ENCODE measurements around the gene C1orf167.

C1orf167 gene

DNA sequence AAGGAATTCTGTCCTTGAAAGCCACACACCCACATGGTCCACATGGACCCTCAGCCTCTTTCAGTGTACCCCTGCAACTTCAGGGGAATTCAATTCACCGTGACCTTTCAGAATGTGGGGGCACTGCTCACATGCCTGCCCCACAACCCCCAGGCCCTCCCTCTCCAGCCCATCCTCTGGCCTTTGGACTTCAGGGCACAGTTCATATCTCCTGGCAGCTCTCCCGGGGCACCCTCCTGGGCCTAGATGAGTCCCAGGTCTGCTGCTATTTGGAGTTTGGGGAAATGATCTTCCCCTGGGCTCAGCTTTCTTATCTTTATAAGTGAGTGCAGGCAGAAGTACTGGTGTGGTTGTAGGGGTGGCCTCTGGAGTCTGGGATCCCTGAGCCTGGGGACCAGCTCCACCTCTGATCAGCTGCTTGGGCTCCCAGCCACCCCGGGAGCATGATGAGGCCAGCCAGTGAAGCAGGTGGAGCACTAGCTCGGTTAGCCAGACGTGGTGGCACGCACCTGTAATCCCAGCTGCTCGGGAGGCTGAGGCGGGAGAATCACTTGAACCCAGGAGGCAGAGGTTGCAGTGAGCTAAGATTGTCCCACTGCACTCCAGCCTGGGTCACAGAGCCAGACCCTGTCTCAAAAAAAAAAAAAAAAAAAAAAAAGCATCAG, 15.8 kb downstream of the C1orf167 start:
- Histone ChIP-seq H3K4me2 (ENCODE audit: low read length) (no peak overlapping the region), H4K20me1 (ENCODE audit: control insufficient read depth, insufficient read depth, low read depth, low read length) (no peaks in the 10 kb centered on the region), H3K36me3 (ENCODE audit: control insufficient read depth, low read length) (no peaks in the 10 kb centered on the region), H3K9me2 (replicated peaks; ENCODE audit: control insufficient read depth, low read length) (no peaks in the 10 kb centered on the region), H3K27ac (ENCODE audit: low read depth, low read length) (no peak overlapping the region), H3K27me3 (ENCODE audit: control insufficient read depth, low read length) (no peaks in the 10 kb centered on the region), H3K4me3 (ENCODE audit: low read length) (no peak overlapping the region), H3K79me2 (ENCODE audit: control insufficient read depth, low read length) (no peaks in the 10 kb centered on the region), H3F3A (ENCODE audit: control insufficient read depth, insufficient read depth) (no peaks in the 10 kb centered on the region), H3K4me1 (ENCODE audit: control insufficient read depth, low read length) (no peaks in the 10 kb centered on the region; the same call in 1 of the 2 replicates), H3K9me3 (ENCODE audit: control insufficient read depth, insufficient read depth, low read length) (no peaks in the 10 kb centered on the region)
- TF ChIP-seq, protein P1, sequence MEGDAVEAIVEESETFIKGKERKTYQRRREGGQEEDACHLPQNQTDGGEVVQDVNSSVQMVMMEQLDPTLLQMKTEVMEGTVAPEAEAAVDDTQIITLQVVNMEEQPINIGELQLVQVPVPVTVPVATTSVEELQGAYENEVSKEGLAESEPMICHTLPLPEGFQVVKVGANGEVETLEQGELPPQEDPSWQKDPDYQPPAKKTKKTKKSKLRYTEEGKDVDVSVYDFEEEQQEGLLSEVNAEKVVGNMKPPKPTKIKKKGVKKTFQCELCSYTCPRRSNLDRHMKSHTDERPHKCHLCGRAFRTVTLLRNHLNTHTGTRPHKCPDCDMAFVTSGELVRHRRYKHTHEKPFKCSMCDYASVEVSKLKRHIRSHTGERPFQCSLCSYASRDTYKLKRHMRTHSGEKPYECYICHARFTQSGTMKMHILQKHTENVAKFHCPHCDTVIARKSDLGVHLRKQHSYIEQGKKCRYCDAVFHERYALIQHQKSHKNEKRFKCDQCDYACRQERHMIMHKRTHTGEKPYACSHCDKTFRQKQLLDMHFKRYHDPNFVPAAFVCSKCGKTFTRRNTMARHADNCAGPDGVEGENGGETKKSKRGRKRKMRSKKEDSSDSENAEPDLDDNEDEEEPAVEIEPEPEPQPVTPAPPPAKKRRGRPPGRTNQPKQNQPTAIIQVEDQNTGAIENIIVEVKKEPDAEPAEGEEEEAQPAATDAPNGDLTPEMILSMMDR (IDR thresholded peaks at IDR 0.05; ENCODE audit: low read depth, low read length, poor library complexity, severe bottlenecking) = no peak
- TF ChIP-seq EZH2phosphoT487 (IDR thresholded peaks at IDR 0.05; ENCODE audit: borderline replicate concordance, low read length) = no peak

DNA sequence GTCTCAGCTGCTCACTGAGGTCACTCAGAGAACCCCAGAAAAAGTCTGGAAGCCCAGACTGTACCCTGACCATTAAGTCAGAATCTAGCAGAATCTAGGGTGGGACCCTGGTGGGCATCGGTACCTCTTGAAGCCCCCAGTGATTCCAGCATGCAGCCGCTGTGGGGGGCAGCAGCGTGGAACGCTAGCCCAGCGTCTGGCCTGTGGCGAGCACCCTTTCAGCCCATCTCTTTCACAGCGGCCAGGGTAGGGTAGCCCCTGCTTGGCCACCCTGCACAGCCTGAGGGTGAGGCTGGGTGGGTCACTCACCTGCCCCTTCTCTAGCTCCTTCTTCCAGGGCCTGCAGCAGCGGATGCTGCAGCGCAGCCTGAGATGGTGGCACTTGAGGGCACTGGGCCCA, 16.3 kb downstream of the C1orf167 start:
- H3K27ac ChIP-seq (ENCODE audit: low read depth, low read length) = no peak overlapping the region
- H3K4me3 ChIP-seq (ENCODE audit: low read length) = no peak overlapping the region
- H3K36me3 ChIP-seq (ENCODE audit: control insufficient read depth, low read length) = no peaks in the 10 kb centered on the region
- H3K9me2 ChIP-seq (replicated peaks; ENCODE audit: control insufficient read depth, low read length) = no peaks in the 10 kb centered on the region
- H3K27me3 ChIP-seq (ENCODE audit: control insufficient read depth, low read length) = no peaks in the 10 kb centered on the region
- H3K9me3 ChIP-seq (ENCODE audit: control insufficient read depth, insufficient read depth, low read length) = no peaks in the 10 kb centered on the region
- no peaks in the 10 kb centered on the region for H3K4me1 ChIP-seq (ENCODE audit: control insufficient read depth, low read length)
- H3F3A ChIP-seq (ENCODE audit: control insufficient read depth, insufficient read depth) = no peaks in the 10 kb centered on the region
- H3K79me2 ChIP-seq (ENCODE audit: control insufficient read depth, low read length) = no peaks in the 10 kb centered on the region
- TF ChIP-seq, protein P1 (IDR thresholded peaks at IDR 0.05; ENCODE audit: low read depth, low read length, poor library complexity, severe bottlenecking) = no peak
- no peaks in the 10 kb centered on the region for H4K20me1 ChIP-seq (ENCODE audit: control insufficient read depth, insufficient read depth, low read depth, low read length)
- no peak overlapping the region for H3K4me2 ChIP-seq (ENCODE audit: low read length)

DNA sequence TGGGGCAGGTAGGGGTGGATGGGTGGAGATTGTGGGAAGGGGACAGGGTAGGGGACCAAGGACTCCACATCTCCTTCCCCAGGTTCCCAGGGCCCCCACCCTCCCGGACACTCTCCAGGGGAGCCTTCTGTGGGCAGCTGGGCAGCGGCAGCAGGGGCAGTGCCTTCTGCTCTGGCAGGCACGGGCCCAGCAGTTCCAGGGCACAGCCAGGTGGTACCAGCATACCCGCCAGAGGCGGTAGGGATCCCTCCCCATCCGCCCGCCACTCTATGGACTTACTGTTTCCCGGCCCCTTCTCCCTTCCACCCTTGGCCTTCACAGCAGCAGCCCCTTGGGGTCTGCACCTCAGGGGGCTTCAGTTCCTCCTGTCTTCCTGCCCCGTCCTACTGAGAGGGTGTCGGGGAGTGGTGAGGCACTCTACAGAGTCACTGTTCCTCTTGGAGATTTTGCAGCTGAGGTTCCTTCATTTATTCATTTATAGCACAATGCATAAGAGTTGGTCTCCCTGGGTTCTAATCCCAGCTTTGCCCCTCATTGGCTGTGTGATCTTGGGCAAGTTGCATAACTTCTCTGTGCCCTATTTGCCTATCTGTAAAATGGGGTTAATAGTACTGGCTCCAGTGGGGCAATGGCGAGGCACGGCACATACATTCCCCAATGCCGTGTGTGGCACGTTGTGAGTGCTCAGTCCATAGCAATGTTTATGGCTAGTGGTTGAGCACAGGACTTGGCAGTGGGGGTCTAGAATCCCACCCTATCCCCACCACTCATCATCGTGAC, 17.0 kb downstream of the C1orf167 start:
- TF ChIP-seq, protein P1 (IDR thresholded peaks at IDR 0.05; ENCODE audit: low read depth, low read length, poor library complexity, severe bottlenecking) = no peak
- TF ChIP-seq EZH2phosphoT487 (IDR thresholded peaks at IDR 0.05; ENCODE audit: borderline replicate concordance, low read length) = no peak
- Histone ChIP-seq H3F3A (ENCODE audit: control insufficient read depth, insufficient read depth) (no peaks in the 10 kb centered on the region), H3K27me3 (ENCODE audit: control insufficient read depth, low read length) (no peaks in the 10 kb centered on the region), H3K36me3 (ENCODE audit: control insufficient read depth, low read length) (no peaks in the 10 kb centered on the region), H3K27ac (ENCODE audit: low read depth, low read length) (no peak overlapping the region), H3K9me3 (ENCODE audit: control insufficient read depth, insufficient read depth, low read length) (no peaks in the 10 kb centered on the region), H3K79me2 (ENCODE audit: control insufficient read depth, low read length) (no peaks in the 10 kb centered on the region), H3K9me2 (replicated peaks; ENCODE audit: control insufficient read depth, low read length) (no peaks in the 10 kb centered on the region), H3K4me2 (ENCODE audit: low read length) (no peak overlapping the region), H3K4me3 (ENCODE audit: low read length) (no peak overlapping the region), H4K20me1 (ENCODE audit: control insufficient read depth, insufficient read depth, low read depth, low read length) (no peaks in the 10 kb centered on the region), H3K4me1 (ENCODE audit: control insufficient read depth, low read length) (no peaks in the 10 kb centered on the region)

All from DOHH2 (cell line).